Caco-2 (cell line): Measurements from ENCODE around the gene MRPL36. TPM values are rescaled to one million over a fixed set of nuclear protein-coding genes. Genes with fewer than 3 reads are reported as not detected.

ENCODE experiments used
- BruUV-seq: library from RNA; stranded (reverse); fragments of 400-500 nt; replicated peaks from 2 replicates; lab custom pipeline; 2021; lab: Mats Ljungman, UMichigan
- CTCF ChIA-PET: fragments of 300-600 bp; sonication (Branson Sonifier 250); formaldehyde crosslinking; loops from one replicate; lab custom pipeline; 2022; ENCODE audit warnings: antibody characterized with exemption; lab: Charles Lee
- POLR2A ChIA-PET: fragments of 300-600 bp; sonication (Branson Sonifier 250); formaldehyde crosslinking; loops from one replicate; lab custom pipeline; 2022; ENCODE audit warnings: antibody characterized with exemption; lab: Charles Lee
- DNase-seq, 2 experiments: peaks; one replicate each; pipeline versions ENCODE4 v3.0.0 to v3.0.0-alpha.2; 2020 to 2022
- H3K27me3 ChIP-seq: replicated peaks from 2 replicates; pipeline ENCODE4 v1.6.0; 2011; ENCODE audit warnings: low read length; ENCODE audit not compliant: control insufficient read depth, insufficient read depth
- H3K36me3 ChIP-seq: 2 replicates; pipeline ENCODE4 v1.5.1; 2011; ENCODE audit warnings: low read length; ENCODE audit not compliant: control insufficient read depth, insufficient read depth
- H3K4me1 ChIP-seq: fragments of 250-450 bp; sonication (Bioruptor Pico); 2 replicates; pipeline ENCODE4 v1.5.1; 2020; ENCODE audit warnings: mild to moderate bottlenecking
- H3K4me3 ChIP-seq: 2 replicates; pipeline ENCODE4 v1.5.1; 2011; ENCODE audit warnings: low read depth, mild to moderate bottlenecking, control low read depth, low read length
- H3K9me3 ChIP-seq: fragments of 250-450 bp; sonication (Bioruptor Pico); 2 replicates; pipeline ENCODE4 v1.5.1; 2020; ENCODE audit warnings: mild to moderate bottlenecking, moderate library complexity
- H3K27ac Mint-ChIP-seq: one replicate; pipeline ENCODE4 v1.8.0; 2022; ENCODE audit warnings: mixed read lengths; ENCODE audit not compliant: unreplicated experiment
- H3K27me3 Mint-ChIP-seq: one replicate; pipeline ENCODE4 v1.8.0; 2022; ENCODE audit warnings: mixed read lengths; ENCODE audit not compliant: insufficient read depth, unreplicated experiment
- H3K36me3 Mint-ChIP-seq: one replicate; pipeline ENCODE4 v1.8.0; 2022; ENCODE audit warnings: mild to moderate bottlenecking, mixed read lengths; ENCODE audit not compliant: insufficient read depth, unreplicated experiment
- H3K4me1 Mint-ChIP-seq: one replicate; pipeline ENCODE4 v1.8.0; 2022; ENCODE audit warnings: low read depth, mixed read lengths; ENCODE audit not compliant: unreplicated experiment
- H3K4me3 Mint-ChIP-seq: one replicate; pipeline ENCODE4 v1.8.0; 2022; ENCODE audit warnings: mild to moderate bottlenecking, moderate library complexity, mixed read lengths; ENCODE audit not compliant: unreplicated experiment
- H3K9me3 Mint-ChIP-seq: one replicate; pipeline ENCODE4 v1.8.0; 2022; ENCODE audit warnings: mixed read lengths; ENCODE audit not compliant: unreplicated experiment
- intact Hi-C: fragments of 100-400 bp; cut with micrococcal nuclease; formaldehyde crosslinking; loops from one replicate; pipeline ENCODE4 v1.10.0; 2022; ENCODE audit not compliant: unreplicated experiment
- total RNA-seq: library from RNA; stranded (reverse); gene quantifications from 2 replicates; pipeline ENCODE4 v1.2.3, GENCODE V29; 2022
- TF ChIP-seq, protein P1 (sequence below), 2 experiments: fragments of 200-600 bp in 1 of 2; IDR thresholded peaks; 1 replicate in 1 of 2; 2 replicates in 1 of 2; pipeline versions ENCODE4 v1.5.1 to v1.8.0; 2011 to 2022; ENCODE audit warnings: antibody characterized with exemption in 1 of 2, control low read depth in 1 of 2, inconsistent platforms in 1 of 2, low read depth in 1 of 2, low read length in 1 of 2, mild to moderate bottlenecking in 1 of 2, moderate library complexity in 1 of 2; ENCODE audit not compliant: insufficient read depth in 1 of 2, severe bottlenecking in 1 of 2, unreplicated experiment in 1 of 2

Gene MRPL36
- total RNA-seq, 1 experiment from 2014 or later: 65.9 TPM

DNA sequence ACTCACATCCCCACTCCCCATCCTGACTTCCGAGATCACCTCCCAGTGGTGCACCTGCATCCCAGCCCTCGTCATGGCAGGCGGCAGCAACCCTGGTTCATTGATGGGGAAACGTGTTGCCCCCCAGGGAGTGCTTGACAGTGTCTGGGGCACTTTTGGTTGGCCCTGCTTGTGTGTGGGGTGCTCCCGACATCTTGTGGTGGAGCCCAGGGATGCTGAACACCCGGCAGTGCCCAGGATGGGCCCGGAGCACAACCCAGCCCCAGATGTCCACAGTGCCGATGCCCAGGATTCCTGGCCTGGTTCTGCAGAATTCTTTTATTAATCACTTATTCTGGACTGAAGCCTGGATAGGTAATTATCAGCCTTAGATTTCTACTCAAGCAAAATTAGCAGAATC lies 3.7 kb downstream of the MRPL36 start:
- Histone ChIP-seq H3K27me3 (no peaks in the 10 kb centered on the region), H3K36me3 (peaks cover 6% of the 10 kb centered on the region), H3K4me3 (no peak overlapping the region), H3K9me3 (no peaks in the 10 kb centered on the region), H3K4me1 (no peaks in the 10 kb centered on the region)
- no TSS peak for BruUV-seq
- CTCF ChIA-PET: interaction anchor here (0.7 kb wide), 1 partner anchor 39 kb away, joined by 5 read pairs; no protein-coding TSS in a partner anchor
- DNase-seq: no peak
- Mint-ChIP-seq H3K4me1 (no peaks in the 10 kb centered on the region), H3K36me3 (peaks cover 38% of the 10 kb centered on the region), H3K4me3 (no peak overlapping the region), H3K27ac (no peak overlapping the region), H3K27me3 (no peaks in the 10 kb centered on the region), H3K9me3 (no peaks in the 10 kb centered on the region)
- POLR2A ChIA-PET: no interaction called here
- TF ChIP-seq, protein P1, sequence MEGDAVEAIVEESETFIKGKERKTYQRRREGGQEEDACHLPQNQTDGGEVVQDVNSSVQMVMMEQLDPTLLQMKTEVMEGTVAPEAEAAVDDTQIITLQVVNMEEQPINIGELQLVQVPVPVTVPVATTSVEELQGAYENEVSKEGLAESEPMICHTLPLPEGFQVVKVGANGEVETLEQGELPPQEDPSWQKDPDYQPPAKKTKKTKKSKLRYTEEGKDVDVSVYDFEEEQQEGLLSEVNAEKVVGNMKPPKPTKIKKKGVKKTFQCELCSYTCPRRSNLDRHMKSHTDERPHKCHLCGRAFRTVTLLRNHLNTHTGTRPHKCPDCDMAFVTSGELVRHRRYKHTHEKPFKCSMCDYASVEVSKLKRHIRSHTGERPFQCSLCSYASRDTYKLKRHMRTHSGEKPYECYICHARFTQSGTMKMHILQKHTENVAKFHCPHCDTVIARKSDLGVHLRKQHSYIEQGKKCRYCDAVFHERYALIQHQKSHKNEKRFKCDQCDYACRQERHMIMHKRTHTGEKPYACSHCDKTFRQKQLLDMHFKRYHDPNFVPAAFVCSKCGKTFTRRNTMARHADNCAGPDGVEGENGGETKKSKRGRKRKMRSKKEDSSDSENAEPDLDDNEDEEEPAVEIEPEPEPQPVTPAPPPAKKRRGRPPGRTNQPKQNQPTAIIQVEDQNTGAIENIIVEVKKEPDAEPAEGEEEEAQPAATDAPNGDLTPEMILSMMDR (IDR thresholded peaks at IDR 0.05; ENCODE audit: insufficient read depth in 1 of 2, low read depth in 1 of 2, low read length in 1 of 2, severe bottlenecking in 1 of 2, unreplicated experiment in 1 of 2): no peak
- intact Hi-C loops: no loop called here

DNA sequence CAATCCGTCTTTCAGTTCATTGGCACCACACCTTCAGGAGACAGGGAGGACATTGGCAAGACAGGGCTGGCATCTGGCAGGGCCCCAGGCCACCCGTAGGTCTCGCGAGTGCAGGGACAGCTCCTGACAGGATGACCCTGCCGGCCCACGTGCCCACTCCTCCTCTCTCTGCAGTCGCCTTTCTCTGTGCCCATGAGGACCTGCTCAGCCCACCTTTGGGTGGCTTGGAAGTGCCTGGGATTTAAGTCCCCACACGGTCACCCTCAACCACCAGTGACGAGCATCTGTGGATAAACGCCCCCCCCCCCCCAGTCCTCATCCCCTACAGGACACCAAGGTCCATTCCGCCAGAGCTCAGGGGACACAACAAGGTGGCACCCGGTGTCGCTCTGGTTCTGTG lies 4.1 kb downstream of the MRPL36 start:
- H3K36me3 ChIP-seq: peaks cover 6% of the 10 kb centered on the region
- H3K4me3 ChIP-seq: no peak overlapping the region
- Mint-ChIP-seq H3K4me3 (no peak overlapping the region), H3K36me3 (peaks cover 33% of the 10 kb centered on the region), H3K9me3 (no peaks in the 10 kb centered on the region), H3K27me3 (no peaks in the 10 kb centered on the region), H3K27ac (no peak overlapping the region), H3K4me1 (no peaks in the 10 kb centered on the region)
- no peaks in the 10 kb centered on the region for H3K27me3 ChIP-seq
- DNase-seq: no peak
- ChIA-PET POLR2A (no interaction called here), CTCF (interaction anchor here (0.7 kb wide), 1 partner anchor 40 kb away, joined by 5 read pairs; no protein-coding TSS in a partner anchor)
- intact Hi-C loops: no loop called here
- TF ChIP-seq, protein P1 (IDR thresholded peaks at IDR 0.05; ENCODE audit: insufficient read depth in 1 of 2, low read depth in 1 of 2, low read length in 1 of 2, severe bottlenecking in 1 of 2, unreplicated experiment in 1 of 2): no peak
- BruUV-seq: no TSS peak
- H3K9me3 ChIP-seq: no peaks in the 10 kb centered on the region
- no peaks in the 10 kb centered on the region for H3K4me1 ChIP-seq

DNA sequence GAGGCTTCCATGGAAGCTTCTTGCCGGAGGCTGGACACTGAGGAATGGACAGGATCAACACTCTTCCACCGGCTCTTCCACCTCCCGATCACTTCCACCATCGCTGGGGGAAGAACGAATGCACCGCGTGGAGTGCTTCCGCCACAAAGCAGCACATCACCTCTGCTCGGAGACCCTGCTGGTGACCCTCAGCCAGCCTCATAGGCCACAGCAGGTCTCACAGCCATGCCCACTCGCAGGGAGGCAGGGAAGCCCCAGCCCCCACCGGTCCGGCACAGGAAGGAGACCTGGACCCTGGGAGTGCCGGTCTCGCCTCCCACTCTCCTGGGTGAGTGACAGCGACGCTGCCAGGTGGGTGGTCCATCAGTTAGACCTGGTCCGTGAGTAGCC lies 4.7 kb downstream of the MRPL36 start:
- intact Hi-C loops: no loop called here
- H3K36me3 Mint-ChIP-seq: peaks cover 27% of the 10 kb centered on the region
- Histone ChIP-seq H3K27me3 (no peaks in the 10 kb centered on the region), H3K4me1 (no peaks in the 10 kb centered on the region), H3K4me3 (no peak overlapping the region), H3K9me3 (no peaks in the 10 kb centered on the region), H3K36me3 (peaks cover 6% of the 10 kb centered on the region)
- H3K27ac Mint-ChIP-seq: peak overlapping the region; percentile 18
- POLR2A ChIA-PET: no interaction called here
- peak in 1 of 2 experiments; percentile 22 for DNase-seq
- TF ChIP-seq, protein P1 (IDR thresholded peaks at IDR 0.05; ENCODE audit: insufficient read depth in 1 of 2, low read depth in 1 of 2, low read length in 1 of 2, severe bottlenecking in 1 of 2, unreplicated experiment in 1 of 2): no peak
- BruUV-seq: no TSS peak
- H3K27me3 Mint-ChIP-seq: no peaks in the 10 kb centered on the region
- no peaks in the 10 kb centered on the region for H3K9me3 Mint-ChIP-seq
- CTCF ChIA-PET: no interaction called here
- H3K4me3 Mint-ChIP-seq: no peak overlapping the region
- H3K4me1 Mint-ChIP-seq: no peaks in the 10 kb centered on the region
